Measurements from ENCODE around the gene NAXD. TPM values are rescaled to one million over a fixed set of nuclear protein-coding genes. Genes with fewer than 3 reads are reported as not detected.

The NAXD gene
- total RNA-seq, 1 donor from 2014 or later: 25.8 TPM

DNA sequence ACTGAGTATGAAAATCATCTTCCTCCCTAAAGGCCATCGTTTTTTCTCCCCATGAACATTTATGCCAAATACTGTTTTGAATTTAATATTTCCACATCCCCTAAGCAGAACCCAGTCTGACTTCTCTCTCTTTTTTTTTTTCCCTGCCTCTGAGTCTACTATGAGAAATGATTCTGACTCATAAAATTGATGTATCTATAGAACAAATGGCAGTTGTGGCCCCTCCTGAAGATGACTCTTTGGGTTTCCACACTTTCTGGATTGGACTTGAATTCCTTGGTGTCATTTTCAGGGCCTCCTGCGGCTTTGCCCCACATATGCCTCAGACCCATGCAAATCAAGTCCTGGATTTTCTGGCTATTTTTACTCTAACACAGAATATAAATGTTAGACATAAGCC is 22.7 kb upstream of the NAXD start:
- Histone ChIP-seq H3K36me3 (ENCODE audit: insufficient read depth, low read length) (no peaks in the 10 kb centered on the region), H4K20me1 (ENCODE audit: insufficient read depth, low read length) (no peaks in the 10 kb centered on the region), H3K4me3 (ENCODE audit: insufficient read depth, low read depth, low read length) (no peak overlapping the region), H3K79me2 (ENCODE audit: insufficient read depth, low read length) (no peaks in the 10 kb centered on the region), H2AFZ (ENCODE audit: low read depth, low read length) (no peak overlapping the region), H3K27ac (ENCODE audit: low read depth, low read length) (no peak overlapping the region), H3K9me3 (ENCODE audit: insufficient read depth, low read depth, low read length) (no peaks in the 10 kb centered on the region), H3K9ac (ENCODE audit: low read length) (no peak overlapping the region), H3K4me2 (ENCODE audit: low read length) (no peak overlapping the region), H3K4me1 (ENCODE audit: insufficient read depth, low read length) (no peaks in the 10 kb centered on the region), H3K27me3 (ENCODE audit: insufficient read depth, low read length) (no peaks in the 10 kb centered on the region)
- TF ChIP-seq, protein P1, sequence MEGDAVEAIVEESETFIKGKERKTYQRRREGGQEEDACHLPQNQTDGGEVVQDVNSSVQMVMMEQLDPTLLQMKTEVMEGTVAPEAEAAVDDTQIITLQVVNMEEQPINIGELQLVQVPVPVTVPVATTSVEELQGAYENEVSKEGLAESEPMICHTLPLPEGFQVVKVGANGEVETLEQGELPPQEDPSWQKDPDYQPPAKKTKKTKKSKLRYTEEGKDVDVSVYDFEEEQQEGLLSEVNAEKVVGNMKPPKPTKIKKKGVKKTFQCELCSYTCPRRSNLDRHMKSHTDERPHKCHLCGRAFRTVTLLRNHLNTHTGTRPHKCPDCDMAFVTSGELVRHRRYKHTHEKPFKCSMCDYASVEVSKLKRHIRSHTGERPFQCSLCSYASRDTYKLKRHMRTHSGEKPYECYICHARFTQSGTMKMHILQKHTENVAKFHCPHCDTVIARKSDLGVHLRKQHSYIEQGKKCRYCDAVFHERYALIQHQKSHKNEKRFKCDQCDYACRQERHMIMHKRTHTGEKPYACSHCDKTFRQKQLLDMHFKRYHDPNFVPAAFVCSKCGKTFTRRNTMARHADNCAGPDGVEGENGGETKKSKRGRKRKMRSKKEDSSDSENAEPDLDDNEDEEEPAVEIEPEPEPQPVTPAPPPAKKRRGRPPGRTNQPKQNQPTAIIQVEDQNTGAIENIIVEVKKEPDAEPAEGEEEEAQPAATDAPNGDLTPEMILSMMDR (IDR thresholded peaks at IDR 0.05; ENCODE audit: insufficient read depth, low read depth, low read length): no peak
- no peak for TF ChIP-seq EZH2 (IDR thresholded peaks at IDR 0.05; ENCODE audit: insufficient read depth, low read length)
- peaks cover 1% of the 10 kb centered on the region for H3K27me3 Mint-ChIP-seq (ENCODE audit: low read depth, unreplicated experiment)
- no peaks in the 10 kb centered on the region for H3K9me3 Mint-ChIP-seq (ENCODE audit: unreplicated experiment)
- no peaks in the 10 kb centered on the region for H3K36me3 Mint-ChIP-seq (ENCODE audit: low read depth, unreplicated experiment)
- no peaks in the 10 kb centered on the region for H3K4me1 Mint-ChIP-seq (ENCODE audit: low read depth, unreplicated experiment)
- DNase-seq (ENCODE audit: low read depth) (no peak), FAIRE-seq (no peak)
- H3K4me3 Mint-ChIP-seq (ENCODE audit: unreplicated experiment): no peak overlapping the region
- no peak overlapping the region for H3K27ac Mint-ChIP-seq (ENCODE audit: unreplicated experiment)

DNA sequence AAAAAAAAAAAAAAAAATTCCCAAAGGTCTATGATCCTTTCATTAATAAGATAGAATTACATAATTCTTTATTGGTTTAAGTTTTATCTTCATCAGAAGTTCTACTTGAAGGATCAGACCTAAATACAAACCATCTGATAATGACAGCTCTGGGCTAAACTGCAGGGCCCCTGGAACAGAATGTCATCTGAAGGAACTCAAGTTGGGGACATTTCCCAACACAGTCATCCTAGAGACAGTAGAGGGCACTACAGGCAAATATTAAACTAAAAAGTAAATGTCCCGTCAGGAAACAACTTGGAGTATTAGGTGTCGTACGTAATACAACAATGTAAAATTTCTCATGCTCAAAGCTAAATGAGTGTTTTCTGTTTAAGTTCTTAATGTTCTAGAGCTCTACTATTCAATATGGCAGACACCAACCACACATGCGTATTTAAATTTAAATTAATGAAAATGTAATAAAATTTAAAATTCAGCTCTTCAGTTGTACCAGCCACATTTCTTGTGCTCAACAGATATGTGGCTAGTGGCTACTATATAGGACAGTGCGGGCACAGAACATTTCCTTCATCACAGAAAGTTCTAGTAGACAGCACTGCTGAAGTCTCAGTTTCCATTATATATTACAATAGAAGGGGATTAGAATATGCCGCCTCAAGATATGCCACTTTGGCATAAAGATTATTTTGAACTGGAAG is 21.8 kb upstream of the NAXD start:
- Mint-ChIP-seq H3K4me3 (ENCODE audit: unreplicated experiment) (no peak overlapping the region), H3K9me3 (ENCODE audit: unreplicated experiment) (no peaks in the 10 kb centered on the region), H3K27ac (ENCODE audit: unreplicated experiment) (no peak overlapping the region), H3K27me3 (ENCODE audit: low read depth, unreplicated experiment) (peaks cover 1% of the 10 kb centered on the region), H3K4me1 (ENCODE audit: low read depth, unreplicated experiment) (no peaks in the 10 kb centered on the region), H3K36me3 (ENCODE audit: low read depth, unreplicated experiment) (no peaks in the 10 kb centered on the region)
- no peak overlapping the region for H3K4me2 ChIP-seq (ENCODE audit: low read length)
- H3K27ac ChIP-seq (ENCODE audit: low read depth, low read length): no peak overlapping the region
- no peak overlapping the region for H2AFZ ChIP-seq (ENCODE audit: low read depth, low read length)
- no peaks in the 10 kb centered on the region for H4K20me1 ChIP-seq (ENCODE audit: insufficient read depth, low read length)
- TF ChIP-seq, protein P1 (IDR thresholded peaks at IDR 0.05; ENCODE audit: insufficient read depth, low read depth, low read length): peak; percentile 51
- TF ChIP-seq EZH2 (IDR thresholded peaks at IDR 0.05; ENCODE audit: insufficient read depth, low read length): no peak
- no peaks in the 10 kb centered on the region for H3K27me3 ChIP-seq (ENCODE audit: insufficient read depth, low read length)
- H3K79me2 ChIP-seq (ENCODE audit: insufficient read depth, low read length): no peaks in the 10 kb centered on the region
- H3K4me1 ChIP-seq (ENCODE audit: insufficient read depth, low read length): no peaks in the 10 kb centered on the region
- FAIRE-seq (peak; percentile 94), DNase-seq (ENCODE audit: low read depth) (peak; percentile 39)
- H3K9me3 ChIP-seq (ENCODE audit: insufficient read depth, low read depth, low read length): no peaks in the 10 kb centered on the region
- no peak overlapping the region for H3K9ac ChIP-seq (ENCODE audit: low read length)
- H3K36me3 ChIP-seq (ENCODE audit: insufficient read depth, low read length): no peaks in the 10 kb centered on the region
- H3K4me3 ChIP-seq (ENCODE audit: insufficient read depth, low read depth, low read length): no peak overlapping the region

DNA sequence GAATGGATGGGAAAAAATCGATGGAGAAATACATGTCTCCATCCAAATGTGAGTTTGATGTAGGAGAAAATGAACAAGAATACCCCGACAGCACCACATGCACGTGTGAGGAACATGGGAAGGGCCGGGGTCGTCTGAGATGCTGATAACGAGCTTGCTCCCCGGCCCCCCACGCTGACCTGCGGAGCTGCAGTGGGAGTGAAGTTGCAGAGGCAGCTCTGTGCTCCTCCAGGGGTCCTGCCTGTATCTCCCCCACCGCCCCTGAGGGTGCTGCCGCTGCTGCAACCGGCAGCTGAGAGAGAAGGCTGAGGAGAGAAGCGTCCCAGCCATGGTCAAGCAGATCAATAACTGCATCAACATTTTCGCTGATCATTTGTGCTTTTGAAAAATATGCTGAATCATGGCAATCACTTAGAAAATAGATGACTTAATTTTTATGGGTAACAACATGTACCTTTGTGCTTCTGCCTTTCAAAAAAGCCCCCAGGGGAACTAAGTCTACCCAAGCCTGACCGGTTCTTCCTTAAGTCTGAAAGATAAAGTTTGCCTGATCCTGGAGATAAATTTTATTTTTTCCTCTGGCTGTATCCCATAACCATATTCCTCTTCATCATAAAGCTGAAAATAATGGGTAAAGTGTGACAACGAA is 18.2 kb upstream of the NAXD start:
- no peak overlapping the region for H3K4me3 Mint-ChIP-seq (ENCODE audit: unreplicated experiment)
- H3K4me1 ChIP-seq (ENCODE audit: insufficient read depth, low read length): no peaks in the 10 kb centered on the region
- H3K36me3 Mint-ChIP-seq (ENCODE audit: low read depth, unreplicated experiment): no peaks in the 10 kb centered on the region
- no peaks in the 10 kb centered on the region for H3K9me3 ChIP-seq (ENCODE audit: insufficient read depth, low read depth, low read length)
- H3K9ac ChIP-seq (ENCODE audit: low read length): no peak overlapping the region
- H3K27me3 Mint-ChIP-seq (ENCODE audit: low read depth, unreplicated experiment): peaks cover 4% of the 10 kb centered on the region
- H3K4me3 ChIP-seq (ENCODE audit: insufficient read depth, low read depth, low read length): no peak overlapping the region
- FAIRE-seq (no peak), DNase-seq (ENCODE audit: low read depth) (no peak)
- no peak overlapping the region for H2AFZ ChIP-seq (ENCODE audit: low read depth, low read length)
- no peak overlapping the region for H3K27ac Mint-ChIP-seq (ENCODE audit: unreplicated experiment)
- H4K20me1 ChIP-seq (ENCODE audit: insufficient read depth, low read length): no peaks in the 10 kb centered on the region
- no peaks in the 10 kb centered on the region for H3K79me2 ChIP-seq (ENCODE audit: insufficient read depth, low read length)
- peaks cover 2% of the 10 kb centered on the region for H3K4me1 Mint-ChIP-seq (ENCODE audit: low read depth, unreplicated experiment)
- no peaks in the 10 kb centered on the region for H3K9me3 Mint-ChIP-seq (ENCODE audit: unreplicated experiment)
- H3K27ac ChIP-seq (ENCODE audit: low read depth, low read length): no peak overlapping the region
- TF ChIP-seq EZH2 (IDR thresholded peaks at IDR 0.05; ENCODE audit: insufficient read depth, low read length): no peak
- TF ChIP-seq, protein P1 (IDR thresholded peaks at IDR 0.05; ENCODE audit: insufficient read depth, low read depth, low read length): no peak
- H3K36me3 ChIP-seq (ENCODE audit: insufficient read depth, low read length): no peaks in the 10 kb centered on the region
- peaks cover 2% of the 10 kb centered on the region for H3K27me3 ChIP-seq (ENCODE audit: insufficient read depth, low read length)
- H3K4me2 ChIP-seq (ENCODE audit: low read length): no peak overlapping the region
